K562 (cell line): ENCODE measurements around the gene HECA. TPM values are rescaled to one million over a fixed set of nuclear protein-coding genes. Genes with fewer than 3 reads are reported as not detected.
A peak's percentile ranks its signal among the peaks of the same experiment; 100 is the strongest.

Experiments used
- ATF1 ChIP-seq, 2 experiments: fragments of 450-650 bp in 1 of 2; IDR thresholded peaks; 2 replicates each; pipeline ENCODE4 v1.6.1; 2016; ENCODE audit warnings: missing compliant biosample characterization in 1 of 2, missing genetic modification characterization in 1 of 2
- CCNT2 ChIP-seq: IDR thresholded peaks from 2 replicates; pipeline ENCODE4 v1.6.1; 2011; ENCODE audit warnings: borderline replicate concordance, low read depth, mild to moderate bottlenecking, moderate library complexity, mixed read lengths, low read length; ENCODE audit not compliant: insufficient read length; ENCODE audit errors: extremely low read depth
- E2F6 ChIP-seq, 2 experiments: IDR thresholded peaks; 2 replicates each; pipeline ENCODE4 v1.6.1; 2011; ENCODE audit warnings: borderline replicate concordance in 1 of 2, control low read depth in 1 of 2, low read depth in 1 of 2, low read length in 1 of 2, mild to moderate bottlenecking in 1 of 2, mixed read lengths in 1 of 2, moderate library complexity in 1 of 2; ENCODE audit not compliant: insufficient read depth in 1 of 2, insufficient read length in 1 of 2, poor library complexity in 1 of 2, severe bottlenecking in 1 of 2; ENCODE audit errors: extremely low read depth in 1 of 2
- ID3 ChIP-seq, 2 experiments: fragments of 250-450 bp in 1 of 2; fragments of 450-650 bp in 1 of 2; sonication (Bioruptor Pico) in 1 of 2; IDR thresholded peaks; 2 replicates each; pipeline versions ENCODE4 v1.6.1 to v1.8.0; 2016 to 2021; ENCODE audit warnings: mild to moderate bottlenecking in 2 of 2, moderate library complexity in 2 of 2, missing compliant biosample characterization in 1 of 2, missing genetic modification characterization in 1 of 2
- KDM5B ChIP-seq: fragments of 200-600 bp; sonication (generic); IDR thresholded peaks from 2 replicates; pipeline ENCODE4 v1.6.1; 2012; ENCODE audit warnings: low read depth, mild to moderate bottlenecking, moderate library complexity, low read length, control low read depth, inconsistent platforms; ENCODE audit not compliant: insufficient replicate concordance
- POLR2A ChIP-seq: fragments of 450-650 bp; conservative IDR thresholded peaks from 2 replicates; pipeline ENCODE4 v1.6.1; 2016
- PTTG1 ChIP-seq: fragments of 450-650 bp; IDR thresholded peaks from 2 replicates; pipeline ENCODE4 v1.6.1; 2016; ENCODE audit warnings: low read depth, mild to moderate bottlenecking, missing genetic modification characterization, missing compliant biosample characterization
- SOX6 ChIP-seq: fragments of 450-650 bp; IDR thresholded peaks from 2 replicates; pipeline ENCODE4 v1.6.1; 2014; ENCODE audit warnings: mild to moderate bottlenecking
- TFAP4 ChIP-seq: sonication (generic); formaldehyde crosslinking; IDR thresholded peaks from 2 replicates; pipeline ENCODE4 v1.8.0; 2022; ENCODE audit warnings: missing genetic modification reagents, mild to moderate bottlenecking, moderate library complexity, borderline replicate concordance
- USF1 ChIP-seq: sonication (generic); formaldehyde crosslinking; IDR thresholded peaks from 2 replicates; pipeline ENCODE4 v1.9.0; 2022; ENCODE audit warnings: mild to moderate bottlenecking, missing genetic modification reagents
- ZBTB12 ChIP-seq: fragments of 250-450 bp; sonication (Bioruptor Pico); IDR thresholded peaks from 2 replicates; pipeline ENCODE4 v1.4.0; 2020
- ZFX ChIP-seq: sonication (generic); formaldehyde crosslinking; IDR thresholded peaks from 2 replicates; pipeline ENCODE4 v1.8.0; 2022; ENCODE audit warnings: mild to moderate bottlenecking, missing genetic modification reagents, moderate library complexity
- ZNF785 ChIP-seq: fragments of 250-450 bp; sonication (Bioruptor Pico); IDR thresholded peaks from 2 replicates; pipeline ENCODE4 v1.4.0; 2020; ENCODE audit warnings: mild to moderate bottlenecking
- polyA plus RNA-seq, 8 experiments: library from polyadenylated mRNA; depleted of rRNA in 4 of 8; stranded (reverse) in 5 of 8; unstranded in 3 of 8; fragments of >200 nt; fragmentation: Nextera tagmentation in 2 of 8; fragmentation: Illumina TruSeq in 1 of 8; extraction: Ambion mirVana in 2 of 8; extraction: Trizol in 1 of 8; gene quantifications; 2 replicates each; pipeline versions ENCODE4 v1.2.1 to v1.2.3, GENCODE V29; 2011 to 2014; ENCODE audit warnings: inconsistent platforms in 1 of 8, missing spikeins in 1 of 8
- total RNA-seq, 7 experiments: library from RNA; depleted of rRNA in 6 of 7; stranded (reverse); fragments of >200 nt in 6 of 7; fragmentation: Illumina TruSeq in 2 of 7; extraction: Trizol in 2 of 7; gene quantifications; 2 replicates each; pipeline versions ENCODE4 v1.2.1 to v1.2.3, GENCODE V29; 2011 to 2021; ENCODE audit warnings: low replicate concordance in 1 of 7
- TF ChIP-seq, protein P1 (sequence below), 3 experiments: IDR thresholded peaks in 2 of 3; conservative IDR thresholded peaks in 1 of 3; 2 replicates each; pipeline ENCODE4 v1.5.1; 2011 to 2012; ENCODE audit warnings: low read length in 3 of 3, mild to moderate bottlenecking in 3 of 3, control low read depth in 2 of 3, improper control_type of control experiment in 1 of 3, inconsistent platforms in 1 of 3, low read depth in 1 of 3, mixed read lengths in 1 of 3, moderate library complexity in 1 of 3; ENCODE audit not compliant: insufficient read depth in 2 of 3
- TF ChIP-seq, protein P2 (sequence below): fragments of 450-650 bp; conservative IDR thresholded peaks from 2 replicates; pipeline ENCODE4 v1.6.1; 2016; ENCODE audit warnings: missing genetic modification characterization, low read depth, mild to moderate bottlenecking, missing compliant biosample characterization, moderate library complexity
- TF ChIP-seq, protein P3 (sequence below): fragments of 250-450 bp; sonication (Bioruptor Pico); IDR thresholded peaks from 2 replicates; pipeline ENCODE4 v1.8.0; 2021; ENCODE audit warnings: moderate library complexity, mild to moderate bottlenecking, inconsistent platforms

HECA gene
- total and polyA plus RNA-seq, 9 of the 15 experiments (the other 6 are each of a cell fraction or from before 2014, with no cell fraction given), result 0.31 to 2.3 (median 1.1) TPM

- peak; percentile 86 for TF ChIP-seq TFAP4
- TF ChIP-seq, protein P1, sequence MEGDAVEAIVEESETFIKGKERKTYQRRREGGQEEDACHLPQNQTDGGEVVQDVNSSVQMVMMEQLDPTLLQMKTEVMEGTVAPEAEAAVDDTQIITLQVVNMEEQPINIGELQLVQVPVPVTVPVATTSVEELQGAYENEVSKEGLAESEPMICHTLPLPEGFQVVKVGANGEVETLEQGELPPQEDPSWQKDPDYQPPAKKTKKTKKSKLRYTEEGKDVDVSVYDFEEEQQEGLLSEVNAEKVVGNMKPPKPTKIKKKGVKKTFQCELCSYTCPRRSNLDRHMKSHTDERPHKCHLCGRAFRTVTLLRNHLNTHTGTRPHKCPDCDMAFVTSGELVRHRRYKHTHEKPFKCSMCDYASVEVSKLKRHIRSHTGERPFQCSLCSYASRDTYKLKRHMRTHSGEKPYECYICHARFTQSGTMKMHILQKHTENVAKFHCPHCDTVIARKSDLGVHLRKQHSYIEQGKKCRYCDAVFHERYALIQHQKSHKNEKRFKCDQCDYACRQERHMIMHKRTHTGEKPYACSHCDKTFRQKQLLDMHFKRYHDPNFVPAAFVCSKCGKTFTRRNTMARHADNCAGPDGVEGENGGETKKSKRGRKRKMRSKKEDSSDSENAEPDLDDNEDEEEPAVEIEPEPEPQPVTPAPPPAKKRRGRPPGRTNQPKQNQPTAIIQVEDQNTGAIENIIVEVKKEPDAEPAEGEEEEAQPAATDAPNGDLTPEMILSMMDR (IDR thresholded peaks at IDR 0.05 in 2 of 3, conservative IDR thresholded peaks at IDR 0.05 in 1 of 3; ENCODE audit: insufficient read depth in 2 of 3, low read depth in 1 of 3, low read length in 3 of 3), result peak in 1 of 3 experiments; percentile 19; a peak in 1 of 6 replicates
- TF ChIP-seq PTTG1, result no peak
- no peak for TF ChIP-seq ZNF785
- no peak for TF ChIP-seq POLR2A
- peak; percentile 45 for TF ChIP-seq KDM5B
- TF ChIP-seq E2F6 (IDR thresholded peaks at IDR 0.05; ENCODE audit: borderline replicate concordance in 1 of 2, extremely low read depth in 1 of 2, insufficient read depth in 1 of 2, insufficient read length in 1 of 2, low read depth in 1 of 2, low read length in 1 of 2, poor library complexity in 1 of 2, severe bottlenecking in 1 of 2), result peak; percentile 56 to 86
- no peak for TF ChIP-seq ID3 (CRISPR knock-in tag; IDR thresholded peaks at IDR 0.05)
- TF ChIP-seq ID3 (tag; IDR thresholded peaks at IDR 0.05), result peak; percentile 76; the same call in 1 of the 2 replicates
- TF ChIP-seq, protein P2, sequence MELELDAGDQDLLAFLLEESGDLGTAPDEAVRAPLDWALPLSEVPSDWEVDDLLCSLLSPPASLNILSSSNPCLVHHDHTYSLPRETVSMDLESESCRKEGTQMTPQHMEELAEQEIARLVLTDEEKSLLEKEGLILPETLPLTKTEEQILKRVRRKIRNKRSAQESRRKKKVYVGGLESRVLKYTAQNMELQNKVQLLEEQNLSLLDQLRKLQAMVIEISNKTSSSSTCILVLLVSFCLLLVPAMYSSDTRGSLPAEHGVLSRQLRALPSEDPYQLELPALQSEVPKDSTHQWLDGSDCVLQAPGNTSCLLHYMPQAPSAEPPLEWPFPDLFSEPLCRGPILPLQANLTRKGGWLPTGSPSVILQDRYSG (tag), result 0 out of 2 replicates have a peak, but pooled peaks have one; percentile 59
- TF ChIP-seq ATF1 (CRISPR knock-in tag; IDR thresholded peaks at IDR 0.05), result peak; percentile 96
- peak; percentile 100 for TF ChIP-seq ATF1 (tag; IDR thresholded peaks at IDR 0.05)
- TF ChIP-seq ZBTB12 (CRISPR knock-in tag), result peak; percentile 99
- TF ChIP-seq SOX6, result 0 out of 2 replicates have a peak, but pooled peaks have one; percentile 12
- TF ChIP-seq CCNT2, result peak; percentile 73
- TF ChIP-seq, protein P3, sequence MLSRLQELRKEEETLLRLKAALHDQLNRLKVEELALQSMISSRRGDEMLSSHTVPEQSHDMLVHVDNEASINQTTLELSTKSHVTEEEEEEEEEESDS (CRISPR knock-in tag), result no peak
- peak; percentile 44 for TF ChIP-seq ZFX (CRISPR knock-in tag)
- TF ChIP-seq USF1 (CRISPR knock-in tag), result peak; percentile 67
These were observed at the start of gene HECA (continued) for GRCh38 chr6:139134817-139135577.
